ENCODE data around the gene SSBP3. TPM values are rescaled to one million over a fixed set of nuclear protein-coding genes. Genes with fewer than 3 reads are reported as not detected.
A peak's percentile ranks its signal among the peaks of the same experiment; 100 is the strongest.

Gene SSBP3
- total and polyA plus RNA-seq, 4 donors, result 7.7 to 24.7 (median 17.3) TPM

- WGBS, result 87% methylated on average over 8 of the region's 8 CpGs
- peaks cover 0 to 4% (median 0%) of the 10 kb centered on the region in 4 donors for H3K36me3 ChIP-seq (ENCODE audit: control insufficient read depth in 4 of 4, insufficient read depth in 3 of 4, low read depth in 1 of 4, low read length in 3 of 4)
- no peaks in the 10 kb centered on the region for H3K27me3 ChIP-seq (ENCODE audit: control insufficient read depth in 4 of 4, insufficient read depth in 4 of 4, low read length in 3 of 4)
- H3K27ac ChIP-seq (ENCODE audit: low read depth in 1 of 2, low read length in 2 of 2), result no peak overlapping the region
- H3K4me3 ChIP-seq (ENCODE audit: low read depth in 1 of 3, low read length in 3 of 3), result no peak overlapping the region
- TF ChIP-seq FOXA2 (IDR thresholded peaks at IDR 0.05), result no peak
- TF ChIP-seq EGR1 (IDR thresholded peaks at IDR 0.05; ENCODE audit: low read depth in 2 of 2), result no peak
- TF ChIP-seq TAF1 (conservative IDR thresholded peaks at IDR 0.05), result no peak
- TF ChIP-seq JUND (IDR thresholded peaks at IDR 0.05), result no peak
- no peak for TF ChIP-seq HNF4G (IDR thresholded peaks at IDR 0.05)
- no peak for TF ChIP-seq YY1 (IDR thresholded peaks at IDR 0.05)
- TF ChIP-seq ZBTB33 (IDR thresholded peaks at IDR 0.05), result no peak
- no peak for TF ChIP-seq REST (IDR thresholded peaks at IDR 0.05)
- TF ChIP-seq RXRA (IDR thresholded peaks at IDR 0.05), result no peak
- no peak for TF ChIP-seq MAX (IDR thresholded peaks at IDR 0.05)
- TF ChIP-seq RAD21 (IDR thresholded peaks at IDR 0.05), result no peak
- no peak for TF ChIP-seq FOXA1 (IDR thresholded peaks at IDR 0.05)
- TF ChIP-seq ATF3 (IDR thresholded peaks at IDR 0.05), result no peak
- TF ChIP-seq GABPA (IDR thresholded peaks at IDR 0.05 in 1 of 2, conservative IDR thresholded peaks at IDR 0.05 in 1 of 2), result no peak
- no peak for TF ChIP-seq HNF4A (conservative IDR thresholded peaks at IDR 0.05)
- TF ChIP-seq CTCF (IDR thresholded peaks at IDR 0.05; ENCODE audit: low read depth, low read length, missing input control), result no peak
- no peaks in the 10 kb centered on the region for H3K9me3 ChIP-seq (ENCODE audit: control insufficient read depth in 4 of 4, low read length in 3 of 4)
- no peak overlapping the region for H3K9ac ChIP-seq (ENCODE audit: low read depth in 1 of 2, low read length in 2 of 2)
- DNase-seq (ENCODE audit: low spot score), result no peak
- peaks cover 0 to 3% (median under 1%) of the 10 kb centered on the region in 4 donors for H3K4me1 ChIP-seq (ENCODE audit: control insufficient read depth in 4 of 4, insufficient read depth in 4 of 4, low read length in 3 of 4)
These were observed 67.7 kb downstream of the SSBP3 start for GRCh38 chr1:54338464-54338863.

GRCh38 chr1:54337928-54338327, 68.3 kb downstream of the SSBP3 start:
- Histone ChIP-seq H3K27ac (ENCODE audit: low read depth in 1 of 2, low read length in 2 of 2) (no peak overlapping the region), H3K4me1 (ENCODE audit: control insufficient read depth in 4 of 4, insufficient read depth in 4 of 4, low read length in 3 of 4) (peaks cover under 1 to 4% (median 2%) of the 10 kb centered on the region in 4 donors)

More at GRCh38 chr1:54337928-54338327, 68.3 kb downstream of the SSBP3 start:
- H3K9ac ChIP-seq (ENCODE audit: low read depth in 1 of 2, low read length in 2 of 2), result no peak overlapping the region
- H3K9me3 ChIP-seq (ENCODE audit: control insufficient read depth in 4 of 4, low read length in 3 of 4), result no peaks in the 10 kb centered on the region
- no peaks in the 10 kb centered on the region for H3K27me3 ChIP-seq (ENCODE audit: control insufficient read depth in 4 of 4, insufficient read depth in 4 of 4, low read length in 3 of 4)
- H3K4me3 ChIP-seq (ENCODE audit: low read depth in 1 of 3, low read length in 3 of 3), result no peak overlapping the region
- 73% methylated on average over 7 of the region's 7 CpGs for WGBS
- H3K36me3 ChIP-seq (ENCODE audit: control insufficient read depth in 4 of 4, insufficient read depth in 3 of 4, low read depth in 1 of 4, low read length in 3 of 4), result peaks cover 0 to 4% (median 0%) of the 10 kb centered on the region in 4 donors
- no peak for DNase-seq (ENCODE audit: low spot score)
- TF ChIP-seq GABPA (IDR thresholded peaks at IDR 0.05 in 1 of 2, conservative IDR thresholded peaks at IDR 0.05 in 1 of 2) (peak in 1 of 2 donors; percentile 19), ZBTB33 (IDR thresholded peaks at IDR 0.05) (no peak), RAD21 (IDR thresholded peaks at IDR 0.05) (no peak), HNF4G (IDR thresholded peaks at IDR 0.05) (no peak), REST (IDR thresholded peaks at IDR 0.05) (no peak), YY1 (IDR thresholded peaks at IDR 0.05) (no peak)

All from liver (tissue), 9 donors.